Chondrocyte (in vitro differentiated cells): Measurements from ENCODE around the gene INHBB. TPM values are rescaled to one million over a fixed set of nuclear protein-coding genes. Genes with fewer than 3 reads are reported as not detected.

Source experiments
- DNase-seq: peaks from one replicate; pipeline ENCODE4 v3.0.0; 2021; ENCODE audit warnings: mixed read lengths, low spot score
- H3K27ac Mint-ChIP-seq: one replicate; pipeline ENCODE4 v1.8.0; 2021; ENCODE audit warnings: mild to moderate bottlenecking, moderate library complexity, mixed read lengths; ENCODE audit not compliant: unreplicated experiment
- H3K27me3 Mint-ChIP-seq: 2 replicates; pipeline ENCODE4 v1.8.0; 2021; ENCODE audit warnings: low read depth, mixed read lengths
- H3K36me3 Mint-ChIP-seq: 2 replicates; pipeline ENCODE4 v1.8.0; 2021; ENCODE audit warnings: low read depth, mixed read lengths
- H3K4me1 Mint-ChIP-seq: 2 replicates; pipeline ENCODE4 v1.8.0; 2021; ENCODE audit warnings: low read depth, mild to moderate bottlenecking, mixed read lengths
- H3K4me3 Mint-ChIP-seq: one replicate; pipeline ENCODE4 v1.8.0; 2021; ENCODE audit warnings: mild to moderate bottlenecking, moderate library complexity, mixed read lengths; ENCODE audit not compliant: unreplicated experiment
- H3K9me3 Mint-ChIP-seq: 2 replicates; pipeline ENCODE4 v1.8.0; 2021; ENCODE audit warnings: low read depth, mixed read lengths
- CTCF ChIP-seq: fragments of 200-600 bp; sonication (generic); IDR thresholded peaks from 2 replicates; pipeline ENCODE4 v1.5.0; 2021; ENCODE audit warnings: antibody characterized with exemption, mild to moderate bottlenecking, moderate library complexity
- total RNA-seq: library from RNA; stranded (reverse); gene quantifications from 3 replicates; pipeline ENCODE4 v1.2.1, GENCODE V29; 2021

Gene INHBB
- total RNA-seq, 1 donor from 2014 or later: 1.3 TPM

DNA sequence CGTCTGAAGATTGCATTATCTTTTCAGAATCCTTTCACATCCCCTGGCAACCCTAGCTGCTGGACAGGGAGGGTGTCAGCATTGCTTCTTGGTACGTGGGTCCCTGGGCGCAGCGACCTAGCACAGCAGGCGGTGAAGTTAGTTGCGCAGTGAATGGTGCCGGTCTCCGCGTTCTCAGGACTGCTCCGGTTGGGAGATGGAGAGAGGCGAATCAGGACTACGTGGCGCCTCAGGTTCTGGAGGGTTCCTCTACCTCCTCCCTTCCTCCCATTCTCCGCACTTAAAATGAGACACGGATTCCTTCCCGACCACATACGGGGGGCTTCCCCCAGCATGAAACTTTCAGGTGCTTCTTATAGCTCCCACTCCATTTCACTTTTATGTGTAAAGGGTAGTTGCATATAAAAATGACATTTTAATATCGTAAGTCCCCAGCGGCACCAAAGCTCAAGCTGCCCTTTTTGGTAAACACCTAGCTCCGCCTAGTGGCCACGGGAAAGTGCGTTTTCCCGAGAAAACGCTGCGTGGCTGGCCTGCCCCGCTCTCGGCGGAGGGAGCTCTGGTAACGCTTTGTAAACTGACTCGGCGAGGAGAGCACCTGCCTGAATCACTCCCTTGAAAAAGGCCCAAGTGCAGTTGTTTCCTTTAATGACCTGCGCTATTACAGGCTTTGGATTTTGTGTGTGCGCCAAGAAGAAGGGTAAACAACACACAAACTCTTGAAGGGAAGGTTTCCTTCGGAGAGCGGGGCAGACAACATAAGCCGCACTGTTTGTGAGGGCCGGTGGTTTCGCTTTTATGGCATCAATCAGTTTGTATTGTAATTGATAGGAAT lies 32.9 kb upstream of the INHBB start:
- peak; percentile 67 for DNase-seq
- Mint-ChIP-seq H3K4me3 (peak overlapping the region; percentile 69), H3K4me1 (peaks cover 10% of the 10 kb centered on the region), H3K9me3 (no peaks in the 10 kb centered on the region), H3K36me3 (no peaks in the 10 kb centered on the region), H3K27ac (no peak overlapping the region), H3K27me3 (peaks cover 12% of the 10 kb centered on the region)
- peak; percentile 97 for TF ChIP-seq CTCF

DNA sequence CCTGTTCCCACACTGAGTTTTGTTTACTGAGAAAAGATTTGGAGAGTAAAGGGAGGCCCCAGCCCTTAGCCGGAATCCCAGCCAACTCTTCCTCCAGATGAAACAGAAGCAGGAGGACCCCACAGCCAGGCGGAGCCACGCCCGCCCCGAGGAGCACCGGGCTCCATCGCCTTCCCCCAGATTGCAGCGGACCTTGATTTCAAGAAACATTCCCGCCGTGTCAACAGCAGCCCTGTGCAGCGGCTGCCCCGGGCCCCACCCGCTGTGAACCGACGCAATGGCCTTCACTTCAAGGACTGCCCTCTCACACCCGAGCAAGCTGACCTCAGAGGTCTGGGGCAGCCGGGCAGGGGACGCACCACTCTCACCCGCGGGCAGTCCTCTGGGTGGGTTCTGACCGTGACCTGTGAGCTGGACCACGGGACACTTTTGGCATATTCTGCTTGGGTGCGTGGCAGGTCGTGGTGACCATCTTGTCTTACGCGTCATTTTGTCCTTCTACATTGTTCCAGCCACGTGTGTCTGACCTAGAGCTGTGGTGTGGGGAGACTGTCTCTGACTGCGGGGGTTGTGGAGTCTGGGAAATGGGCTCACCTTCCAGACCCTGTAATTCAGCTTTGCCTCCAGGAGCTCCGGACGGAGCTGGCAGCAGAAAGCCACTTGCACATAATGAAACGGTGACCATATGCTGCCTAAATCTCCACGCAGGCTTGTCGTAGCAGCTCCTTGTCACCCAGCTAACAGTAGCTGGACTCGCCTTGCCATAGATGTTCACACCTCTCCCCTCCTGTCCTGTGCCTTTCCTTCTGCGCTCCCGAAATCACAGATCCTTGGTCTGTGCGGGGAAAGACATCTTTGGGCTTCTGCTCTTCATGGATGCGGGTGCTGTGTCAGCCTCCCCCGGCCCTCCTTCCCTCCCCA lies 32.0 kb upstream of the INHBB start:
- DNase-seq: peak; percentile 91
- Mint-ChIP-seq H3K4me1 (peaks cover 12% of the 10 kb centered on the region), H3K27ac (no peak overlapping the region), H3K36me3 (no peaks in the 10 kb centered on the region), H3K9me3 (no peaks in the 10 kb centered on the region), H3K4me3 (no peak overlapping the region), H3K27me3 (peaks cover 14% of the 10 kb centered on the region)
- no peak for TF ChIP-seq CTCF

GRCh38 chr2:120314690-120315366 lies 31.1 kb upstream of the INHBB start:
- peaks cover 14% of the 10 kb centered on the region for H3K27me3 Mint-ChIP-seq
- no peak for TF ChIP-seq CTCF
- DNase-seq: no peak

DNA sequence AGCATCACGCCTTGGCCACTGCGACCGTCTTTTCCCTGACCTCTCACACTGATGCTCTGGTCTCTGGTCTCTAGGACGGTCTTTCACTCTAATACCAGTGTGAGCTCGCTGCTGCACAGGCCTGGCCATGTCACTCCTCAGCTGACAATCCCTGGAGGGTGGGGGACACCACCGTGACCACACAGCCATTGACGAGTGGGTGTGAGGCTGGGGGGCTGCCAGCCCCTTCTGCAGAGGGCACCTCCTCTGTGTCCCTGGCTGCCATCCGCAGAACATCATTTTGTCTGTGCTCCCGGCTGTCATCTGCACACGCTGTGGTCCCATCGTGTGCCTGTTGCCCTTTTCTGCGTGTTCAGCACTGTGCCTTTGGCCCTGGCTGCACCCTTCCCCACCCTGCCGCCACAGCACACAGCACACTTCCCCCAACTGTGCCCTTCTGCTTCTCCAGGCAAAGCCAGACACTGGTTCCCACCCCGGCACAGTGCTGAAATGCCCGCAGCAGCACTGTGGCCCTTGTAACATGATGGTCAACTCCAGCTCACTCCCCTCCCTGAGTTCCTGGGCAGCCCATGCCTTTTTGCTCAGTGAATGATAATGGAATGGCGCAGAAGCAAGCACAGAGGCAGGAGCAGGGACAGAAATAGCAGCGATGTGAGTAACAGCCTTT lies 30.4 kb upstream of the INHBB start:
- H3K27me3 Mint-ChIP-seq: peaks cover 15% of the 10 kb centered on the region
- TF ChIP-seq CTCF: no peak
- no peak overlapping the region for H3K4me3 Mint-ChIP-seq
- no peaks in the 10 kb centered on the region for H3K9me3 Mint-ChIP-seq
- H3K4me1 Mint-ChIP-seq: peaks cover 13% of the 10 kb centered on the region
- H3K27ac Mint-ChIP-seq: no peak overlapping the region
- DNase-seq: peak; percentile 77
- H3K36me3 Mint-ChIP-seq: no peaks in the 10 kb centered on the region

More at GRCh38 chr2:120314690-120315366, 31.1 kb upstream of the INHBB start:
- Mint-ChIP-seq H3K9me3 (no peaks in the 10 kb centered on the region), H3K27ac (no peak overlapping the region), H3K36me3 (no peaks in the 10 kb centered on the region), H3K4me1 (peaks cover 13% of the 10 kb centered on the region), H3K4me3 (no peak overlapping the region)
